Embryonic facial prominence (tissue), 1 donor: Measurements from ENCODE around the gene ECE1.

Experiments used
- DNase-seq: peaks from one replicate; pipeline ENCODE4 v3.0.0-alpha.2; 2016; ENCODE audit errors: extremely low spot score

Gene ECE1

DNA sequence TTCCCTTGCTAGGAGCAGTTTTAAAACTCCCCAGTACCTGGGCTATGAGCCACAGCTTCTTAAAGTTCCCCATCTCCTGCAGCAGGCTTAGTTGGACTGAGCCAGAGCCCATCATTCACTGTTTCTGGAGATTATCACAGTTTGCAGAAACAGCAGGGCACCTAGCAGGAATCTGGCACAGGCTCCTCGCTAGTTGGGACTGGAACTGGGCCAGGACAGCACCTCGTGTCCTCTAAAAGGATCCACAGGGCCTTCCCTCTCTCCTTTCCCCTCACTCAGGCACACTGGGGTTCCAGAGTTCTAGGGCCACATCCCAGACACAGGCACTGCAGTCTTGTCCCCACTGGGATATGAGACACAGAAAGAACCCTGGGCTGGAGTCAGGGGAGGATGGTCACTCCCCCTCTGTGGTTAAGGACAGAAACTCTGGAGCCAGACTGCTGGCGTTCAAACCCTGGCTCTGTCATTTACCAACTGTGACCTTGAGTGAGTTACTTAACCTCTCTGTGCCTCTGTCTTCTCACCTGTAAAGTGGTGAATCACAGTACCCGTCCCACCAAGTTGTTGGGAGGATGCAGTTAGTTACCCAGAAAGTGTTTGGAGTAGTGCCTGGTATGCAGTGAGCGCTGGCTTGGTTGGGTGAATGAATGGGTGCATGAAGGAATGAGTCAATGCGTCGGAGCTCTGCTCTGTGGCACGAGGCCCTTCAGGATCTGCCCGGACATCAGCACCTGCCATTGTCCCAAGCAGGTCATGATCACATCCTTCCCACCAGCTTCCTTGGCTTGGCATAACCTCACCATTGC, 18.8 kb upstream of the ECE1 start:
- DNase-seq: no peak

- no peak for DNase-seq
Observed at GRCh38 chr1:21308330-21308729, 18.1 kb upstream of the ECE1 start.

DNA sequence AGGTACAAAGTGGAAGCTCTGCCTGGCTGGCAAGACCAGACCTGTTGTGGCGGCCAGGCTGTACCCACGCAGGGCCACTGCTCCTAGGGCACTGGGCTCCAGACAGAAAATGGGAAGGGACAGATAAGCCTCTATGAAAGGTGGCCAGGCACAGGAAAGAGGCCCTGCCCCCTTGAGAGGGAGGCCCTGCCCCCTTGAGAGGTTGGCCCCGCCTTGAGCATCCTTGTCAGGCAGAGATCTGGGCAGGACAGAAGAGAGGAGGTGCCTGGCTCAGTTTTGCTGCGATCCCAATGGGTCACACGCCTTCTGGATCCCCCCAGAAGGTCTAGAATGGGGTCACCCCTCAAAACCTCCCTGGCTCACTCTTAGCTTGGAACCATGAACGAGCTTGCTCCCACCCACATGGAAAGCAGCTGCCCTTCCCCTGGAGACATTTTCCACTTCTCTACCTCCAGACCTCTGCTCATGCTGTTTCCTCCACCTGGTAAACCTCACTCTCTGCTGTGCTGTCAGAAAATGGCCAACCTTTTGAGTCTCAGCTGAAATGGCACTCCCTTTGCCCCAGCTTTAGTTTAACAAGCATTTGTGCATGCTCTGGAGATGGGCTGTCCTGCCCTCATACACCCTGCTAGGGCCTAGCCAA, 17.5 kb upstream of the ECE1 start:
- DNase-seq: no peak

- no peak for DNase-seq
Observed at GRCh38 chr1:21307210-21307609, 16.9 kb upstream of the ECE1 start.

GRCh38 chr1:21305900-21306189, 15.6 kb upstream of the ECE1 start:
- no peak for DNase-seq

GRCh38 chr1:21305155-21305899, 15.1 kb upstream of the ECE1 start:
- DNase-seq: no peak

DNA sequence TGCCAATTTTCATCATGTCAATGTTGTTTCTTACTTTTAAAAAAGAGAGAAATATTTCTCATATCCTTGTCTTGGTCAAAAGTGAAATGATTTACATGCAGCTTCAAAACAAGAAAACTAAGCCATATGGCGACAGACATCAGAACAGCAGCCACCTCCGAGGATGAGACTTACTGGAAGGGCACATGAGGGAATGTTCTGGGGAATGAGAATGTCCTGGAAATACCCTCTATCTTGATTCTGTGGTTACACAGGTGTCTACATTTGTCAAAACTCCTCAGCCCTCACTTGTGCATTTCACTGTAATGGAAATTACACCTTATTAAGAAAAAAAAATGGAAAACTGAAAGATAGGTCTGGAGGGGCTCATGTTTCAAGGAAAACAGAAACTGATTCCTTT, 14.2 kb upstream of the ECE1 start:
- no peak for DNase-seq

DNA sequence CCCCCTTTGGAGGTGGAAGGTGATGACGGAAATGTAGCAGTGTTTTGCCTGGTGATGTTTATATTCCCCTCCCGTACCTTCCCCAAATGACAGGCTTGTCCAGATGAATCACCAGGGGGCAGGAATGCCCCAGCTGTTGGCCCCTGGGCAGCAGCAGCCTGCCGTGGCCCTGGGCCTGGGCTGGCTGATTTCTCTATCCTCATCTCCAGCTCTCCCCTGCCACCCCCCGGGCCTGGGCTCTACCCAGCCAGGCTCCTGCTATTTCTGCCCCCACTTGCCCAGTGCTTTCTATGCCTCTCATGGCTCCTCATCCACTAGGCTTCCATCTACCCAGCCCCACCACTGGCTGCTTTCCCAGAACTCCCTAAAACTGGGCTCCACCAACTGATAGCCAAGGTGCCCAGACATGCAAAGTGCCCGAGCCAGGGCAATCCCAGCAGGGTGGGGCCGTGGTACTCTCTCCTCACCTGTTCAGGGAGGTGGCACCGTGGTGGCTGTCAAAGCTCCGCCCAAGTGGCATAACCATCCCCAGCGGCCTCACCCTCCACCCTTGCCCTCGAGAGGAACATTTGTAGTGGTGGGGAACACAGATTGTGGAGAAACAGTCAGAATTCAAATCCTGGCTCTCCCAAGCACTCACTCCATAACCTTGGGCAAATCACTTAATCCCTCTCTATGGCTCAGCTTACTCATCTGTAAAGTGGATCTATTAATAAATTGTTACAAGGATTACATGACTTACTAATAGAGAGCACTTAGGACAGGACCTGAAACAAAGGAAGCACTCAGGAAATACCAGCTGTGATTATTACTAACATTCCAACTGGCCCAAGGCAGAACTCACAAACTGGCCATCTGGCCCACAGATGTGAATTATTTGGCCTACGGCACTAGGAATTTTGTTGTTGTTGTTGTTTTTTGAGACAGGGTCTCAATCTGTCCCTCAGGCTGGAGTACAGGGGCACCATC, 12.8 kb upstream of the ECE1 start:
- no peak for DNase-seq

DNA sequence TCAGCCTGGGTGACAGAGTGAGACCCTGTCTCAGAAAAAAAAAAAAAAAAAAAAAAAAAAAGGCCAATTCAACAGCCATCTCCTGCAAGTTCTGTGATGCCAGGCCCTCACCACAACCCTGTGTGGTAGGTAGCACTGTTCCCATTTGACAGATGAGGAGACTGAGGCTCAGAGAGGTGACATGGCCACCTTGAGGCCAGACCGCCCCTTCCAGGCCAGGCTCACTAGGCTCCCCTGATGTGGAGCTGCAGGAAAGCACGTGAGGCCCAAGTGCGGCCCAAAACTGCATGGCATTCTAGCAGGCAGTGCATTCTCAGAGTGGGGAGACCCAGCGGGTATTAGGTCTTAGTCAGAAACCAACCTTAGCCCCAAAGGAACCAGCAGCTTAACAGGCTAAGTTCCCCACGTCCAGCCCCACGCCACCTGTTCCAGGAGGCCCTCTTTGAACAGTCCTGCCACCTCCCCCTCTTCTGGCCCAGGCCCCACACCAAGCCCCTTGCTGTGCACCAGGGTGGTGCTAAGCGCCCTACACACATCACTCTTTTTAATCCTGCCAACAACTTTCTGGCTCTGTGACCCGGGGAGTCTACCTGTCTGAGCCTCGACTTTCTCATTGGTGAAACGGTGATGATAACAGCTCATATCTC, 11.7 kb upstream of the ECE1 start:
- DNase-seq: no peak

DNA sequence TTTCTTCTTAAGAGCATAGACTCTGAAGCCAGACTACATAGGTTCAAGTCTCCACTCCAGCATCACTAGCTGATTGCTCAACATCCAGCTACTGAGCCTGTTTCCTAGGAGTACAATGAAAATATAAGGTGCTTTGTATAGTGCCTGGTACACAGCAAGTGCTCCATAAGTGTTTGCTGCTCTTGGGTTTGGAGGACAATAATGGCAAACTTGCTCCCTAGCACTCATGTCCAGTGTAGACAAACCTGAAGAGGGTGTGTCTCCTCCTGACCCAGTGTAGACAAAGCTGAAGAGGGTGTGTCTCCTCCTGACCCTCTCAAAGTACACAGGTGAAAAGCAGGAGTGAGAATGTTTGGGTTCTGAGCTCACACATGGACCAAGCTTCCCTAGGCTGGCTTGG, 10.5 kb upstream of the ECE1 start:
- DNase-seq: no peak

DNA sequence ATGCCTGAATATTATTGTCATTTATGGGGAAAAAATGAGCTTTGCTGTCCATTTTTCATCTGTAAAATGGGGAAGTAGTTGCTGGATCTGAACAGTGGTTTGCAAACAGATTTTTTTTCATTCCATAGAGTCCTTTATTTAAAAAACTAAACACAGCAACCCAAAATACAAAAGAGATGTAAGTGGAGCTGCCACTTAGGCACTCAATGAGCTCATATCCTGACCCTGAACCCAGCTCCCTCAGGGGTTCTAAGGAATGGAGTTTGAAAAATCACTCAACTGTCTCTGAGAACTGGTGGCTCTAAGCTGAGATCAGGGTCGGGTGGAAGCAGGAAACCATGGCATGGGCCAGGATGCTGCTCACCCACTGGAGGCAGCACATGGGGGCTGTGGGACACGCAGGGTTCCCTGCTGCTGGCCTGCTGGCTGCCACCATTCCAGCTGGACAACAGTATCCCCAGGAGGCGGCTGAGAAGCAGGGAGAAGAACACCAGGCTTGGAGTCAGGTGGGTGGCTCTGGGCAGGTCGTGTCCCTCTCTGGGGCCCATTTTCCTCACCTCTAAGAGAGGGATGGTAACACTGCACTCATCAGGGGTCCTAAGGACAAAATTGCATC, 9.6 kb upstream of the ECE1 start:
- DNase-seq: no peak

- DNase-seq: no peak
Observed at GRCh38 chr1:21298981-21299391, 8.7 kb upstream of the ECE1 start.

DNA sequence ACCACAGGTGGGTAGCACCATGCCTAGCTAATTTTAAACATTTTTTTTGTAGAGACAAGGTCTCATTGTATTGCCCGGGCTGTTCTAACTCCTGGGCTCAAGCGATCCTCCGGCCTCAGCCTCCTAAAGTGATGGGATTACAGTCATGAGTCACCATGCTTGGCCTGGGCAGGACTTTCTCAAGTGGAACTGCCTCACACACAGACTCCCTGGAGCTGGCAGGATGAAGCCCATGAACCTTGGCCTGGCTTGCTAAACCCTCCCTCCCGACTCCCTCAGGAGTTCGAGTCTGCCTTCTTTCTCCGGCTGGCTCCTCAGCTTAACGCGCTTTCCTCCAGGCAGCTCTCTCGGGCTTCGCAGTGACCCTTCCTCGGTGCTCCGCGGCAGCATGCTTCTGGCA, 7.7 kb upstream of the ECE1 start:
- no peak for DNase-seq

- no peak for DNase-seq
Observed at GRCh38 chr1:21296509-21297354, 6.5 kb upstream of the ECE1 start.

GRCh38 chr1:21295545-21295944, 5.3 kb upstream of the ECE1 start:
- DNase-seq: no peak

DNA sequence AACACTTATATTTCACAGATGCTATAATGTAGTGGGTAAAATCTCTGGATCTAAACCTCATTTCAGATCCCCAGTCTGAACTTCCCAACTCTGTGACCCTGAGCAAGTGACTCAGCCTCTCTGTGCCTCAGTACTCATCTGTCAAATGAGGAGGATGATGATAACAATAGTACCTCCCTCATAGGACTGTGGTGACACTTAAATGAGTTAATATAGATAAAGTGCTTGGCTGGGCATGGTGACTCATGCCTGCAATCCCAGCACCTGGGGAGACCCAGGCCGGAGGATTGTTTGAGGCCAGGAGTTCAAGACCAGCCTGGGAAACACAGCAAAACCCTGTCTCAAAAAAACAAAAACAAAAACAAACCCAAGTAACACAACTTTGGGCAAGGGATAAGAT, 4.7 kb upstream of the ECE1 start:
- no peak for DNase-seq

DNA sequence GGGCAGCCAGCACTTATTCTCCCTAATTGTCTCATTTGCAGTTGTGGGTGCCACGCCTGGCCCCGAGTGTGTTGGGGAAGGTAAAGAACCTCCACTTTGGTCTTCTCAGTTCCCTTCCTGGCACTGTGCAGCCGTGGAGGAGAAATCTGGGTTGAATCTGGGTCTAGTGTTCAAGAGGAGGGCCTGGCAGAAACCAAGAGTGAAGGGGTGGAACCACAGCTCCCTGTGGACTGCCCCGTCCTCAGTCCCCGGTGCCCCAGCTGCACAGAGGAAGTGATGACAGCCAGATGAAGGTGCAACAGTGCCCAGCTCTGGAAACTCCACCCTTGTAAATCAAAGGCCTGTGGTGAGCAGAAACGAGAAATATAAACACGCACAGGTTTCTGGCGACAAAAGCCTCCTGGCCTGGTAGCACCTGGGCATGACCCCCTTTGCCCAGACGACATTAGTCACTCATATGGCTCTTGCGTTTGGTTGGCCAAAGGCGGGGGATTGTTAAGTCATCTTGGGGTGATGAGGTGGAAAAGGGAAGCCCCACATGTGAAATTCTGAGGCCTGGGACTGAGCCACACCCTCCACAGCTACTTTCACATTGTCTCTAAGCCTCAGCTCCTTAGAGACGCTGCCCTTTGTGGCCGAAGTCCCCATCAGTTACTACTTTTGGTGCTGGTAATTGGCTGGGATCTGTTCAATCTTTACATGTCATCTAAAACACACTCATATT, 4.2 kb upstream of the ECE1 start:
- DNase-seq: no peak

GRCh38 chr1:21293537-21294265, 3.4 kb upstream of the ECE1 start:
- DNase-seq: no peak
